GM04504 (cell line): Measurements from ENCODE around the gene WHRN.
A peak's percentile ranks its signal among the peaks of the same experiment; 100 is the strongest.

Source experiments
- DNase-seq: peaks from one replicate; pipeline ENCODE4 v3.0.0-alpha.2; 2012; ENCODE audit warnings: low read depth

WHRN gene

DNA sequence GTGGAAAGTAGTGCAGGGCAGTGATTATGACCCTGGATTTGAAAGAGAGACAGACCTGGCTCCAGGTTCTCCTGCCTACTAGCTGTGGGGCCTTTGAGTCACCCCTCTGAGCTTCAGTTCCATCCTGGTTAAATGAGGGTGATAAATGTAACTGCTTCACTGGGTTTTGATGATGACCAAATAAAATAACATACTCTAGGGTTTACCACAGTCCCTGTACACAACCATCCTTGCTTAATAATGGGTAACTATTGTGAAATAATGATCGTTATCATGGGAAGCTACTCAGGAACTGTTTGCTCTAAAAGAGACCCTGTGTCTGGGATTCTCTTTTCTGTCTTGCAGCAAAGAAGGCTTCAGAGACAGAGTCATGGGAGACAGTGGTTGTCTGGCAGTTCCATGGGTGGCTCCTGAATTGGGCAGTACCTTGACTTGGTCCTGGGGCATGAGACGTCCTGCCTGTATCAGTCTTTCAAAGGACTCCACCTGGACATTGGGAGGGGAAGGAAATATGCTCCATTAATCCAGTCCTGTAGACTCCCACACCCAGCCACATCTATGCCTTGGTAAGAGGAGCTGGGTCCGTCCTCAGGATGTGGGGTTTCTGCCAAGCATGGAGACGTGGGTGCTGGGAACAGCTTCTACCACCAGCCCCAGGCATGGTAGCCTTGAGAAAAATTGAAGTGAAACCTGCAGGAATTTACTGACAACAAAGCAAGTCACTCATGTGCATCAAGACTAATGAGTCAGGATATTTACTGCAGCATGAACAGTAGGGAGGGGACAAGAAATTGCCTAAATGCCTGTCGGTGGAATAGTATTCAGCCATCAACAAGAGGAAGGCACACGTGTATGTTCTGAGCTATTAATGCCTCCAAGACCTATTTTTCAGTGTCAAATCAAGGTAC, 140.9 kb downstream of the WHRN start:
- peak; percentile 69 for DNase-seq

- no peak for DNase-seq
Observed at GRCh38 chr9:114363424-114363823, 141.8 kb downstream of the WHRN start.

- no peak for DNase-seq
Observed at GRCh38 chr9:114362394-114362793, 142.9 kb downstream of the WHRN start.

GRCh38 chr9:114361542-114361941, 143.7 kb downstream of the WHRN start:
- no peak for DNase-seq

DNA sequence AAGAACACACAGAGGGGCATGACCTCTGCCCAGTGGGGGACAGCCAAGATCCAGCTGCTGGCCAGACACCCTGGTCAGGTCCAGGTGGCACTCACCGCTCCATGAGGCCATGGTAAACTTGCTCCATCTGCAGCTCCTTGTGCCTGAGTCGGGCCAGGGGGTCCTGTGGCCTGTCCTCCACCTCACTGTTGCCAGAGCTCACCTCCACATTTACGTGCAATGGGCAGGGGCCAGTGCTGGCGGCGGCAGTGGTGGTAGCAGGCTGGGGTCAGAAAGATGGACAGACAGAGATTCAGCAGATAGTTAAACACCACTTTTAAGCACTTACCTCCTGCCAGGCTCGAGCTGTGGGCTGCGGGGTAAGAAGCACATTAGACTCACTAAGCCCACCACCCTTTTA, 145.5 kb downstream of the WHRN start:
- DNase-seq, result no peak

DNA sequence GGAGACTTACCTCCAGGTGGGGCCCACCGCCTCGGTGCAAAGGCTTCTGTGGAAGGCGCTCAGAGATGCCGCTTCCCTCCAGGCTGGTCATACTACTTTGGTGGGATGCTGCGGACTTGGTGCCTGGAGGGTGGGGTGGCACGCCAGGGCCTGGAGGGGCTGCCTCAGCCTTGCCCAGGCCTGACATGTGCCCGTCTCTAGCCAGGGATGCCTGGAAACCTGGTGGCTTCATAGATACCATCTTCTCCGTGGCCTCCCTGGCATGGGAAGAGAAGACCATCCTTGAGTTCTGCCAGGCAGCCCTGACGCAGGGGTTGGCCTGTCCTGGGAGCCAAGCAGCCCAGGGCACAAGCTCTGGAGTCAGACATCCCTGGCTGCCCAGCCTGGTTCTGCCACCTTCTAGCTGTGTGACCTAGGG, 147.4 kb downstream of the WHRN start:
- DNase-seq, result no peak

- no peak for DNase-seq
Observed at GRCh38 chr9:114357360-114357759, 147.9 kb downstream of the WHRN start.

DNA sequence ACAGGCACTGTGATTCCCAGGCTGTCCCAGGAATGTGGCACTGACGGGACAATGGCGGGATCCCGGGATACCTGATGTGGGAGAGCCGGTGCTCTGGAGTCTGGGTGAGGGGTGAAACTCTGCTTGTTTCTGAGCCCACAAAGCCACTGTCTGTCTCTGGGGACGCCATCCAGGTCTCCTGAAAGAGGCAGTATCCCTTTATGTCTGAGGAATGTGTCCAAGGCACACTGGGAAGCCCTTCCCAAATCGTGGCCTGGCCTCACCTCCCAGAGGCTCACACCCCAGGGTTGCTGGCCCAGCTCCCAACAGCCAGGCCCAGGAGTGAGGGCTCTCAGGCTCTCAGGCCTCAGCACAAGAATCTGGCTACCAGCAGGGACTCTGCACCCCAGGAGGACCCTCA, 148.5 kb downstream of the WHRN start:
- no peak for DNase-seq

DNA sequence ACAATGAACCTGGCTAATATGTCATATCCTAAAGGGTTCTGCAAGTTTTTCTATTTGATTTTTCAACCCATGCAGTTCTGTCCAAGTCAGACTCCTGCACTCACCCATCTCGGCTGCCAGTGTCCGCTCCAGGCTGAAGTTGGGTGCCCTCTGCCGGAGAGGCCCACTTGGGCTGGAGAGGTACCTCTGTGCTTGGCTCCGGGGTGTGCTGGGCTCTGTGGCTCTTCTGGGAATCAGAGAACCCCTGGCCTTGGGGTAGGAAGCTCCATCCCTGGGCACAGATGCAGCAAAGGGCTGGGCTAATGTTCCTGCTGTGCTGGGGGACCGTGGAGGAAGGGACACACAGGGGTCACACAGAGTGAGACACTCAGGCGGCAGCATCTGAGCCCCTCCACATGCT, 149.5 kb downstream of the WHRN start:
- no peak for DNase-seq
